ENCODE data around the gene MECR. TPM values are rescaled to one million over a fixed set of nuclear protein-coding genes. Genes with fewer than 3 reads are reported as not detected.

Gene MECR
- total and polyA plus RNA-seq, 2 experiments from 2014 or later, result 25.7 to 32.3 TPM

DNA sequence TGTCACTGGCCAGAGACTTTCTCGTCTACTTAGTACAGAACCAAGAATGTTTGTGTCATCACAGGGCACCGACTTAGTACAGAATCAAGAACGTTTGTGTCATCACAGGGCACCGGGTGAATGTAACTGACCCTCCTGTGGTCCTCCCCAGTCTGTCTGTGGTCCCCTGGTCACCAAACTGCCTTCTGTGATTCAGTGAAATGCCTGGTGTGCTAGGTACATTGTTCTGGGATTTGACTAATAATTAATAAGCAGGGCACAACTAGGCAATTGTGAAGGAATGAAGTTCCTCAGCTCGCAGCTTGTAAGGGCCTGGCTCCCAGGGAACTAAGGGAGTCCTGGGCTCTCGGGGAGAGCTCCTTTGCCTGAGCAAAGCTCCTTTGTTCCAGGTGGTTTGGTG is 7.2 kb downstream of the MECR start:
- Histone ChIP-seq H3K4me1 (ENCODE audit: insufficient read depth) (peaks cover 16% of the 10 kb centered on the region), H4K20me1 (replicated peaks; ENCODE audit: insufficient read depth) (peaks cover 7% of the 10 kb centered on the region), H3K9me2 (ENCODE audit: insufficient read depth) (no peaks in the 10 kb centered on the region), H3K4me3 (no peak overlapping the region), H3K36me3 (ENCODE audit: insufficient read depth) (0 out of 2 replicates have a peak, but pooled peaks cover 3% of the 10 kb centered on the region), H3K4me2 (no peak overlapping the region), H3F3A (replicated peaks; ENCODE audit: low read depth) (no peaks in the 10 kb centered on the region; the same call in 1 of the 2 replicates), H2AFZ (no peak overlapping the region), H3K27ac (ENCODE audit: low read depth) (no peak overlapping the region), H3K27me3 (ENCODE audit: insufficient read depth) (no peaks in the 10 kb centered on the region), H3K79me2 (replicated peaks; ENCODE audit: insufficient read depth) (peaks cover 6% of the 10 kb centered on the region; the same call in 1 of the 2 replicates)
- DNase-seq (ENCODE audit: low spot score), result no peak
- no peaks in the 10 kb centered on the region for H3K9me3 Mint-ChIP-seq
- peaks cover 4% of the 10 kb centered on the region; the same call in 1 of the 3 replicates for H3K36me3 Mint-ChIP-seq (ENCODE audit: low read depth)
- no peak for ATAC-seq
- H3K4me3 Mint-ChIP-seq, result no peak overlapping the region
- H3K27me3 Mint-ChIP-seq (ENCODE audit: insufficient read depth, low read depth, poor library complexity), result no peaks in the 10 kb centered on the region
- peaks cover 20% of the 10 kb centered on the region for H3K4me1 Mint-ChIP-seq
- H3K27ac Mint-ChIP-seq, result no peak overlapping the region
- TF ChIP-seq CREB1 (CRISPR knock-in tag; IDR thresholded peaks at IDR 0.05; ENCODE audit: low read depth) (no peak), EZH2 (IDR thresholded peaks at IDR 0.05; ENCODE audit: low read depth, unreplicated experiment) (no peak), ZNF114 (CRISPR knock-in tag; IDR thresholded peaks at IDR 0.05) (no peak), STAT1 (IDR thresholded peaks at IDR 0.05; ENCODE audit: unreplicated experiment) (no peak), REST (IDR thresholded peaks at IDR 0.05; ENCODE audit: unreplicated experiment) (no peak), ZNF331 (CRISPR knock-in tag; IDR thresholded peaks at IDR 0.05; ENCODE audit: low read depth) (no peak), EZH2phosphoT487 (IDR thresholded peaks at IDR 0.05; ENCODE audit: unreplicated experiment) (no peak), POLR2AphosphoS5 (IDR thresholded peaks at IDR 0.05; ENCODE audit: low read depth) (no peak), CTCF (conservative IDR thresholded peaks at IDR 0.05; ENCODE audit: low read depth in 2 of 2) (no peak), JUNB (IDR thresholded peaks at IDR 0.05; ENCODE audit: unreplicated experiment) (no peak), NANOG (IDR thresholded peaks at IDR 0.05; ENCODE audit: borderline replicate concordance) (no peak)
- TF ChIP-seq, protein P1, sequence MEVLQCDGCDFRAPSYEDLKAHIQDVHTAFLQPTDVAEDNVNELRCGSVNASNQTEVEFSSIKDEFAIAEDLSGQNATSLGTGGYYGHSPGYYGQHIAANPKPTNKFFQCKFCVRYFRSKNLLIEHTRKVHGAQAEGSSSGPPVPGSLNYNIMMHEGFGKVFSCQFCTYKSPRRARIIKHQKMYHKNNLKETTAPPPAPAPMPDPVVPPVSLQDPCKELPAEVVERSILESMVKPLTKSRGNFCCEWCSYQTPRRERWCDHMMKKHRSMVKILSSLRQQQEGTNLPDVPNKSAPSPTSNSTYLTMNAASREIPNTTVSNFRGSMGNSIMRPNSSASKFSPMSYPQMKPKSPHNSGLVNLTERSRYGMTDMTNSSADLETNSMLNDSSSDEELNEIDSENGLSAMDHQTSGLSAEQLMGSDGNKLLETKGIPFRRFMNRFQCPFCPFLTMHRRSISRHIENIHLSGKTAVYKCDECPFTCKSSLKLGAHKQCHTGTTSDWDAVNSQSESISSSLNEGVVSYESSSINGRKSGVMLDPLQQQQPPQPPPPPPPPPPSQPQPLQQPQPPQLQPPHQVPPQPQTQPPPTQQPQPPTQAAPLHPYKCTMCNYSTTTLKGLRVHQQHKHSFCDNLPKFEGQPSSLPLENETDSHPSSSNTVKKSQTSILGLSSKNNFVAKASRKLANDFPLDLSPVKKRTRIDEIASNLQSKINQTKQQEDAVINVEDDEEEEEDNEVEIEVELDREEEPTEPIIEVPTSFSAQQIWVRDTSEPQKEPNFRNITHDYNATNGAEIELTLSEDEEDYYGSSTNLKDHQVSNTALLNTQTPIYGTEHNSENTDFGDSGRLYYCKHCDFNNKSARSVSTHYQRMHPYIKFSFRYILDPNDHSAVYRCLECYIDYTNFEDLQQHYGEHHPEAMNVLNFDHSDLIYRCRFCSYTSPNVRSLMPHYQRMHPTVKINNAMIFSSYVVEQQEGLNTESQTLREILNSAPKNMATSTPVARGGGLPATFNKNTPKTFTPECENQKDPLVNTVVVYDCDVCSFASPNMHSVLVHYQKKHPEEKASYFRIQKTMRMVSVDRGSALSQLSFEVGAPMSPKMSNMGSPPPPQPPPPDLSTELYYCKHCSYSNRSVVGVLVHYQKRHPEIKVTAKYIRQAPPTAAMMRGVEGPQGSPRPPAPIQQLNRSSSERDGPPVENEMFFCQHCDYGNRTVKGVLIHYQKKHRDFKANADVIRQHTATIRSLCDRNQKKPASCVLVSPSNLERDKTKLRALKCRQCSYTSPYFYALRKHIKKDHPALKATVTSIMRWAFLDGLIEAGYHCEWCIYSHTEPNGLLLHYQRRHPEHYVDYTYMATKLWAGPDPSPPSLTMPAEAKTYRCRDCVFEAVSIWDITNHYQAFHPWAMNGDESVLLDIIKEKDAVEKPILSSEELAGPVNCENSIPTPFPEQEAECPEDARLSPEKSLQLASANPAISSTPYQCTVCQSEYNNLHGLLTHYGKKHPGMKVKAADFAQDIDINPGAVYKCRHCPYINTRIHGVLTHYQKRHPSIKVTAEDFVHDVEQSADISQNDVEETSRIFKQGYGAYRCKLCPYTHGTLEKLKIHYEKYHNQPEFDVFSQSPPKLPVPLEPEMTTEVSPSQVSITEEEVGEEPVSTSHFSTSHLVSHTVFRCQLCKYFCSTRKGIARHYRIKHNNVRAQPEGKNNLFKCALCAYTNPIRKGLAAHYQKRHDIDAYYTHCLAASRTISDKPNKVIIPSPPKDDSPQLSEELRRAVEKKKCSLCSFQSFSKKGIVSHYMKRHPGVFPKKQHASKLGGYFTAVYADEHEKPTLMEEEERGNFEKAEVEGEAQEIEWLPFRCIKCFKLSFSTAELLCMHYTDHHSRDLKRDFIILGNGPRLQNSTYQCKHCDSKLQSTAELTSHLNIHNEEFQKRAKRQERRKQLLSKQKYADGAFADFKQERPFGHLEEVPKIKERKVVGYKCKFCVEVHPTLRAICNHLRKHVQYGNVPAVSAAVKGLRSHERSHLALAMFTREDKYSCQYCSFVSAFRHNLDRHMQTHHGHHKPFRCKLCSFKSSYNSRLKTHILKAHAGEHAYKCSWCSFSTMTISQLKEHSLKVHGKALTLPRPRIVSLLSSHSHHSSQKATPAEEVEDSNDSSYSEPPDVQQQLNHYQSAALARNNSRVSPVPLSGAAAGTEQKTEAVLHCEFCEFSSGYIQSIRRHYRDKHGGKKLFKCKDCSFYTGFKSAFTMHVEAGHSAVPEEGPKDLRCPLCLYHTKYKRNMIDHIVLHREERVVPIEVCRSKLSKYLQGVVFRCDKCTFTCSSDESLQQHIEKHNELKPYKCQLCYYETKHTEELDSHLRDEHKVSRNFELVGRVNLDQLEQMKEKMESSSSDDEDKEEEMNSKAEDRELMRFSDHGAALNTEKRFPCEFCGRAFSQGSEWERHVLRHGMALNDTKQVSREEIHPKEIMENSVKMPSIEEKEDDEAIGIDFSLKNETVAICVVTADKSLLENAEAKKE (CRISPR knock-in tag; IDR thresholded peaks at IDR 0.05), result no peak
- TF ChIP-seq, protein P2, sequence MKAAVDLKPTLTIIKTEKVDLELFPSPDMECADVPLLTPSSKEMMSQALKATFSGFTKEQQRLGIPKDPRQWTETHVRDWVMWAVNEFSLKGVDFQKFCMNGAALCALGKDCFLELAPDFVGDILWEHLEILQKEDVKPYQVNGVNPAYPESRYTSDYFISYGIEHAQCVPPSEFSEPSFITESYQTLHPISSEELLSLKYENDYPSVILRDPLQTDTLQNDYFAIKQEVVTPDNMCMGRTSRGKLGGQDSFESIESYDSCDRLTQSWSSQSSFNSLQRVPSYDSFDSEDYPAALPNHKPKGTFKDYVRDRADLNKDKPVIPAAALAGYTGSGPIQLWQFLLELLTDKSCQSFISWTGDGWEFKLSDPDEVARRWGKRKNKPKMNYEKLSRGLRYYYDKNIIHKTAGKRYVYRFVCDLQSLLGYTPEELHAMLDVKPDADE (IDR thresholded peaks at IDR 0.05), result no peak
